GM20000 (cell line): ENCODE data around the gene CHRNA4.

ENCODE experiments used
- DNase-seq: peaks from one replicate; pipeline ENCODE4 v3.0.0; 2012; ENCODE audit warnings: low spot score
- TF ChIP-seq, protein P1 (sequence below): IDR thresholded peaks from 2 replicates; pipeline ENCODE4 v1.5.1; 2012; ENCODE audit warnings: mild to moderate bottlenecking, control low read depth; ENCODE audit errors: extremely low read depth, missing control alignments

The CHRNA4 gene

DNA sequence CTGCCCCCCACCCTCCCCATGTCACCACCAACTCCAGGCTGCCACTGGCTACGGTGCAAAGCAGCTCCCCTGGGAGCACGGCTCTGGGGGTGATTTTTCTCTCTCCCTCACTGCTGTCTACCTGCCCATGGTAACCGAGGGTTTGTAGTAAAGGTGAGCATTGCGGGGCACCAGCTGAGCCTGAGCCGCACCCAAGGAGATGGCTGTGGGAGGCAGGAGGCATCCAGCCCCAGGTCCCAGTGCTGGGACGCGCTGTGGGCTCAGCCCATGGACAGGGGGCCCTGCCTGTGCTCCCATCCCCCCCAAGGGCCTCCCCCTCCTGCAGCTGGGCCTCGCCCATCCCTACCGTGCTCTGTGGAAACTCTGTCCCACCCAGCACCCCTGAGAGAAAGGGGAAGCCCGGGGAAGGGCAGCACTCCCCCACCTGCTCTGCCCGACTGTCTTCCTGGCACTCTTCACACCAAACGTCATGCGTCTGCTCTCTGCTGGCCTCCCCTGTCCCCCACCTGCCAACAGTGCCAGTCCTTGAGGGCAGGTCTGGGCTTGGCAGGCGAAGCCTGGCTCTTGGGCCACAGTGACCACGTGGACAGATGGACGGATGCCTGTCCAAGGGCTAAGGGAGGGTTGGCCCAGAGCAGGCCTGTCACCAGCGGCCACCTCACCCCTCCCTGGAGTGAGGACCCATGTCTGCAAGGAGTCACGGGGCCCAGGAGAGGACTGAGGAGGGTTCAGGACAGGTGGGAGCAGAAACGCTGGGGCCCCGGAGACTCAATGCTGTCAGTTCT is 3.8 kb upstream of the CHRNA4 start:
- TF ChIP-seq, protein P1, sequence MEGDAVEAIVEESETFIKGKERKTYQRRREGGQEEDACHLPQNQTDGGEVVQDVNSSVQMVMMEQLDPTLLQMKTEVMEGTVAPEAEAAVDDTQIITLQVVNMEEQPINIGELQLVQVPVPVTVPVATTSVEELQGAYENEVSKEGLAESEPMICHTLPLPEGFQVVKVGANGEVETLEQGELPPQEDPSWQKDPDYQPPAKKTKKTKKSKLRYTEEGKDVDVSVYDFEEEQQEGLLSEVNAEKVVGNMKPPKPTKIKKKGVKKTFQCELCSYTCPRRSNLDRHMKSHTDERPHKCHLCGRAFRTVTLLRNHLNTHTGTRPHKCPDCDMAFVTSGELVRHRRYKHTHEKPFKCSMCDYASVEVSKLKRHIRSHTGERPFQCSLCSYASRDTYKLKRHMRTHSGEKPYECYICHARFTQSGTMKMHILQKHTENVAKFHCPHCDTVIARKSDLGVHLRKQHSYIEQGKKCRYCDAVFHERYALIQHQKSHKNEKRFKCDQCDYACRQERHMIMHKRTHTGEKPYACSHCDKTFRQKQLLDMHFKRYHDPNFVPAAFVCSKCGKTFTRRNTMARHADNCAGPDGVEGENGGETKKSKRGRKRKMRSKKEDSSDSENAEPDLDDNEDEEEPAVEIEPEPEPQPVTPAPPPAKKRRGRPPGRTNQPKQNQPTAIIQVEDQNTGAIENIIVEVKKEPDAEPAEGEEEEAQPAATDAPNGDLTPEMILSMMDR, result no peak
- no peak for DNase-seq

GRCh38 chr20:63363981-63364561 is 2.9 kb upstream of the CHRNA4 start:
- DNase-seq, result no peak

GRCh38 chr20:63363013-63363957 is 2.1 kb upstream of the CHRNA4 start:
- TF ChIP-seq, protein P1, result no peak
- DNase-seq, result no peak

More at GRCh38 chr20:63363981-63364561, 2.9 kb upstream of the CHRNA4 start:
- TF ChIP-seq, protein P1, result no peak

DNA sequence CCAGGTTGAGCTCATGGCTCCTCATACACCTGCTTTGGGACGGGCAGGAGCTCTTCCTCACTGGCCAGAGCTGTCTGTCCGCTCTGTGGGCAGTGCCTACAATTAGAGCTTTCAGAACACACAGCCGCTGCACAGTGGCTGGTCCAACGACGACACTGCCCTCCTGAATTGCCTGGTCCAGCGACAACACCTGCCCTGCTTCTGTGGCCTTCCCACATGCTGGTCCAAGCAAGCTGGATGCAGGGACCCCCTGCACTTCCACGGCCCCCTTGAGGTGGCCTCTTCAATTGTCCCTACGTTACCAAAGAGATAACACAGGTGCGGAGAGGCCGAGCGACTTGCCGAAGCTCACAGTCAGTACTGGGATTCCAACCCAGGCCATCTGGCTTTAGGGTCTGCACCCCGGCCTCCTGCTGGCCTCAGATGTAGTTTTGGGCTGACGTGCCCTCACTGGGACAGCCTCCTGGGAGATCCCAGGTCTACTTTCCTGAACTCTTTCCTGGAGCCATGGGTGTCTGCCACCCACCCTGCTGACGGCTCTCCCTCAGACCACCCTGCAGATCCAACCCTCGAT is 1.4 kb upstream of the CHRNA4 start:
- TF ChIP-seq, protein P1, result no peak
- no peak for DNase-seq

DNA sequence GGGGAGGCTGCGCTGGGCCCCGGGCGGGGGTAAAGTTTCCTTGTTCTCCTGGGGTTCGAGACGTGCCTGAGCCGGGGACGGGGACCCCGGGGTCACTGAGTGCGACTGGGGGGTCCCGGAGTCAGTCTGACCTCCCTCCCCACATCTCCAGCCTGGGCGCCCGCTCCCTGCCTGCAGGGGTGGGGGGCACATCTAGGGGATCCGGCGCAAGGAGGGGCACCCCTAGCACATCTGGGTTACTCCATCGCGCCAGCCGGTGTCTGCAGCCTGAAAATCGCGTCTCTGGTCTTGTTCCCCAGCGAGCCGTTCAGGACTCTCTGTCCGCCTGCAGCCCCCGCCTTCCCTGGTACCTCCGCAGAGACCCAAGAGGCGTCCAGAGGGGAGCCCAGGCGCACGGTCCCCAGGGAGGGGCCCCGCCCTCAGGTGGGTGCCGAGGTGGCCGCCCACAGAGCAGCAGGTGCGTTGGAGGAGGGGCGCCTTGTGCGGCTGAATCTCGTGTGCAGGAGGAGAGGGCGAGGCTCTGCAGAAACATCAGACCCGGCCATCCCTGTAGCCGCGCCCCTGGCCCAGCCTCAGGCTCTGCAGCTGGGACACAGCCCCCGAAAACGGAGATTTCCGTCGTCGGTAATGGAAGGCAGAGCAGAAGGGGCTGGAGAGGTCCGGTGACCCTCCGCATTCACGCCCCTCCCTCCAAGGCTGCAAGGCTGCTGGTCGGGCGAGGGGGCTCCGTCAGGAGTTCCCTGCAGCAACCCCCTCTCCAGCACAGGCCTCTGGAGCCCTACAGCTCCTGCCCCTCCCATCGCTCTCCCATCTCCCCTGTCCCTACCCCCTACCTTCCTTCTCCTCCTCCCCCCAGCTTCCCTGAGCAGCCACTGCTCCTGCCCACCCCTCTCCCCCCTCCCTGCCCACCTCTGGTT is 628 bp upstream of the CHRNA4 start:
- no peak for DNase-seq
- TF ChIP-seq, protein P1, result no peak
